ENCODE results near the gene ANKFN1.

- TF ChIP-seq CTCF (conservative IDR thresholded peaks at IDR 0.05; ENCODE audit: low read depth, low read length) (no peak), EZH2 (IDR thresholded peaks at IDR 0.05; ENCODE audit: borderline replicate concordance, low read depth, low read length, poor library complexity, severe bottlenecking) (no peak)
These were observed 6.7 kb upstream of the ANKFN1 start for GRCh38 chr17:56146534-56146933.

Data from A673 (cell line).